Hematopoietic multipotent progenitor cell treated with erythropoietin and hydrocortisone succinate and interleukin-3 and kit ligand, for 15 days (in vitro differentiated cells): ENCODE measurements around the gene SLC6A6.
"Not testable (repeated sequence)": the region's sequence is repeated elsewhere in the genome, so short reads cannot be mapped to it uniquely, and the experiment has no call there.

Experiments
- DNase-seq: peaks from one replicate; pipeline ENCODE4 v3.0.0-alpha.2; 2015; ENCODE audit warnings: low spot score

The SLC6A6 gene

DNA sequence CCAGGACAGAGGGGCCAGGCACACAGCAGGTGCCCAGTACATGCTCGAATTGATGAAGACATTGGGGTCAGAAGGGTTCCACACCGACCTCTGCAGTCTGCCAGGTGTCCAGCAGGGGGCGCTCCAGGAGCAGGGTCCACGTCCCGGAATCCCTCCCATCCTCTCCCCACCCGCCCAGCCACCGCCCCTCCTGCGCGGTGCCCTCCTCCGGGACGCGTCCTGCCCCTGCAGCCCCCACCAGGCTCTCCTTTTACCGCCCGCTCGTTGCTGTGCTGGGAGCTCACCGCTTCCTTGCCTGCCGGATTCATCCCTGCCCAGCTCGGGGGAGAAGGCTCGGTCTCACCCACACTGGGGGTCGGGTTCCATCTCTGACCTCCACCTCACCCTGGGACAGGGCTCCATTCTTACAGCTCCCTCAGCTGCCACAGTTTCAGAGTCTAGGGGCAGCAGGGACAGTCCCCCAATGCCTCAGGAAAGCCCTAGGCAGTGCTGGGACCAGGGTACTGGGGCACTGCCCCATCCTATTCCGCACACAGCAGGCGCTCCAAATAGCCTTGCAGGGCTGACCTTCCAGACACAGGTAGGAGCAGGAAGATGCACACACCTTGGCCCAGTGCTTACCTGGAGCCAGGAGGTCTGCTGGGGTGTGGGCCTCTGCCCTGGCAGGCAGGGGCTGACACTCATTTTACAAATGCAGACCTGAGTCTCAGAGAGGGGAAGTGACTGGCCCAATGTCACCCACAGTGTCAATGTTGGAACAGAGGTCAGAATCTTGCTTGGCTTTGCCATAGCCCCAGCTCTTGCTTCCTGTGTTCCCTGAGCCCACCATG lies 106.8 kb downstream of the SLC6A6 start:
- peak; percentile 64 for DNase-seq

DNA sequence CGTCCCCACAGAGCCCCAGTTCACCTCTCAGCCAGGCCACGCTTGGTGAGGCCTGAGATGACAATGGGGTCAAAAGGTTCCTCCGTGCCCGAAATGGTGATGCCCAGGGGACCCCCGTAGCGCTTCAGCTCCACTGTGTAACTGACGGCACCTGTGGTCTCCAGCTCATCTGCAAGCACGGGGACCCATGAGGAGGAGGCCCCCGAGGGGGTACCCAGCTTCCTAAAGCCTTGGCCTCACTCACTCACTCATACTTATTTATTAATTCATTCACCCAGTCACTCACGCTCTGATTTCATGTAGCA lies 107.3 kb downstream of the SLC6A6 start:
- DNase-seq = no peak

DNA sequence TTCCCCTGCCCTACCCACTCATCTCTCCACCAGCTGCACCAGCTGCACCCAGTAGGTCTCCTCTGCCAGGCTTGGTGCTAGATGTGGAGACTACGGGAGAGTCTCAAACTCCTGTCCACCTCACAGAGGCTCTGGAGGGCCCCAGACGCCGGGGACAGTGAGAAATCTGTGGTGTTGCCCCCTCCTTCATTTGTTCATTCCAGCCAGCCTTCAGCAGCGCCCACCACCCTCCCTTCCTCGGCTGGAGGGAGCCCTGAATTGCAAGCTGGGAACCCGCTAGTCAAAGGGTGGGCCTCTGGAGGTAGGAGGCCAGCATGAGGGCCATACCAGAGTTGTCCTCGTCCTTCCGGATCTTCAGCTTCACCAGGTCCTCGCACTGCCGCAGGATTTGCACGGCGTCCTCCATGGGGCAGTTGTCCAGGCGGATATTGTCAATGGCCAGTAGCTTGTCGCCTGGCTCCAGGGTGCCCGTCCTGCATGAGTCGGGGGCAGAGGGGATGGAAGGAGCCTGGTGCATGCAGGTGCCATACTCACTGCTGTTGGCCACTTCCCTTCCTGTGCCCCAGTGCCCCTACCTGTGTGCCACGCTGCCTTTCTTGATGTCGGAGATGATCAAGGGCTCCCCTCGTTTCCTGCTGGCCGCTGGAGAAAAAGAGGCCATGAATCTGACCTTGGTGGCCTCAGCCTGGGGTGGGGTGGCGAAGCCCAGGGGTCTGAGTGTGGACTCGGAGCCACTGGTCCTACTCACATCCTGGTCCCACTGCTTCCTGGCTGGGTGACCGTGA lies 108.6 kb downstream of the SLC6A6 start:
- no peak for DNase-seq

DNA sequence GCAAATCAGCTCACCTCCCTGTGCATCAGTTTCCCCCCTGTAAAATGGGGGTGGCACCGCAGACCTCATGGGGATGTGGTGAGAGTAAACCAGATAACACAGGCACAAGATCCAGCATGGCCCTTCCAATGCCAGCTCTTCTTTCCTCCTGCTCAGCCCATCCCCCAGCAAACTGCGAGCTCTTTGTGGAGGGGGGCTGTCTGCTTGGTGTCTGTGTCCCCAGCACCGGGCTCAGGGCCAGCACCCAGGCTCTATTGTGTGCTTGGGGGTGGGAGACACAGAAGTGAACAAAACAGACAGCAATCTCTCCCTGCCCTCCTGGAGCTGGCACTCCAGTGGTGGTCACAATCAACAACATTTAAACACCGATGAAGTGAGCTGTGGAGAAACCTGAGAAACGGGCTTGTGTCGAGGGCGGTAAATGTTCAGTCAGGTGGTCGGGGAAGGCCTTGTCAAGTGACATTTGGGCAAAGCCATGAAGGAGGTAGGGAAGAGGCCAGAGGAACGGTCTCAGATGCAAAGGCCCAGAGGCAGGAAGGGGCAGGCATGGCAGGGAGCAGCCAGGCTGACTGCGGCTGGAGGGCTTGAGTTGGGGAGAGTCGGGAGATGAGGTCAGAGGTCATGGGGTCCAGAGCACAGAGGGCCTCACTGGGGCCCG lies 109.3 kb downstream of the SLC6A6 start:
- DNase-seq = no peak

DNA sequence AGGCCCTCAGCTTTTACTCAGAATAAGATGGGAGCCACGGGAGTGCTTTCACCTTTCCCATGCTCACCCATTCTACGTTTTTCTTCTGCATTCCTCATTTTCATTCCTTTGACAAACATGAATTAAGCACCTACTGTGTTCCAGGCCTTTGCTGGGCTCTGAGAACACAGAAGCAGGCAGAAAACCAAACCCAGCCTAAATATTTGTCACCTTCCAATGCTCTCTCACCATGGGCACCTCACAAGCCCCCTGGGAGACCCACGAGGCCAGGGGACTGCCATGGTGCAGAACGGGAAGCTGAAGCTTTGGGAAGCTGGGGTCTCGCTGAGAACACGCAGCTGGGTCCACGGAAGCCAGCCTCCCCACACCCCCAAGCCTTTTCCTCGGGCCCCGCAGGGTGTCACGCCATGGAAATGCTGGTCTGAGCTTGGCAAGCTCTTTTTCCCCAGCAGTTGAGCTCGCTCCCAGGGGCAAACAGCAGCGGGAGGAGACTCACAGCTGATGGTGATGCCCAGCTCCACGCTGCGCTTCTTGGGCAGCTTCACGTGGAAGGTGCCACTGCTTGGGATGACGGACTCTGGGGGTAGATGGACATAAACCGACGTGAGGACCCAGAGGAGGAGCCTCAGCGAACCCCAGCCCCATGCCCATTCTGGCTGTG lies 110.0 kb downstream of the SLC6A6 start:
- DNase-seq = no peak

DNA sequence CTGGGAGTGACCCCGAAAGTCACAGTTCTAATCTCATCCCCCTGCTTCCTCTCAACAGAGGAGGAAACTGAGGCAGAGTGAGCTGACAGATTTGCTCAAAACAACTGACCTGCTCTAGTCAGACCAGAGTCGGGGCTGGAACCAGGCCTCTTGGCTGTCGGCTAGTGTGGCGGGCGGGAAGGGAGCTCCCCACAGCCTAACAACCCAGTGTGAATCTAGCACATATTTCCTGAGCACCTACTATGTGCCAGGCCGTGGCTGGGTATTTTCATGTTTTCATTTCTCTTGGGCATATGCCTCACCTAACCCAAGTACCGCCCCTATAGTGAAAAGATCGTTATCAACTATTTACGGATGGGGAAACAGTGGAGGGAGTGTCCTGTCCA lies 110.5 kb downstream of the SLC6A6 start:
- no peak for DNase-seq

DNA sequence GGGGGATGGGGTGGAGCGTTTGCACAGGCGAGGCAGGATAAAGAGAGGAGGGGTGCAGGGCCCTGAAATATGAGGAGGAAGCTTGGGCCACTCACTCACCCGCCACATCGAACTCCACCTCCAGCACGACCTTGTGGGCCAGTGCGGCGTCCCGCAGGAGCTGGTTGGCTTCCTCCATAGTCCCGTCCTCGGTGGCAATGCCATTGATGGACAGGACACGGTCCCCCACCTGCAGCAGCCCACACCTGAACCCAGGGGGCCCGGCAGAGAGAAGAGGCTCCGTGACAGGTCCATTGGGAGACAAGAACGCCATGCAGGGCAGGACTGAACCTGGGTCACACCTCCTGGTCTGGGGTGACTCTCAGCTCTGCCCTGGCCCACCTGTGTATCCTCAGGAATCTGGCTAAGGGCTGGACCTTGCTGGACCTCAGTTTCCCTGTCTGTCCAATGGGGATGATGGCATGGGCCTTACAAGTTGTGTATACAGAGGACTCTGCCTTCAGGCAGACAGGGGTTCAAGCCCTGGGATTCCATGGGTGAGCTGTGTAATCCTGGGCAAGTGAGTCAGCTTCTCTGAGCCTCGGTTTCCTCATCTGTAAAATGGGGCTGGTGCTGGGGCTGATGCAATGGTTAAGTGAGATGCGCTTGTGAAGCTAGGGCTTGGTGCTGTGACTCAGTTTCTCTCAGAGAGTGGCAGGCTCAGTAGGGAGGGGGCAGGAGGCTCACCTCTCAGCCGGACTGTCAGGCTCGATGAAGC lies 111.3 kb downstream of the SLC6A6 start:
- no peak for DNase-seq

DNA sequence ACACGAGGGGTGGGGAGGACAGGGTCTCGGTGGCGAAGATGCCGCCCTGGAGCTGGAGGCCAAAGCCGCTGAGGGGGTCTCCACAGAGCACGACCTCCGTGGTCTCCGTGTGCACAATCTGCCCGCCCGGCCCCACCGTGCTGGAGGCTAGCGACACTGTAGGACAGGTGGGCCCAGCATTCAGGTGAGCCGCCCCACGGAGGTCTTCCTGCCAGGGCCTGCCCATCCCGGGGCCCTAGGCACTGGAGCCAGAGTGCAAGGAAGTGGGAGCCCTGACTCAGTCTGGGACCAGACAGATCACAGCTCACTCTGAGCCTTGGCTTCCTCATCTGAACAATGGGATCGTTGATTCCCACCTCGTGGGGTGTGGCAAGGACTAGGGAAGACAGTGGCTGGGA lies 111.9 kb downstream of the SLC6A6 start:
- DNase-seq = no peak

DNA sequence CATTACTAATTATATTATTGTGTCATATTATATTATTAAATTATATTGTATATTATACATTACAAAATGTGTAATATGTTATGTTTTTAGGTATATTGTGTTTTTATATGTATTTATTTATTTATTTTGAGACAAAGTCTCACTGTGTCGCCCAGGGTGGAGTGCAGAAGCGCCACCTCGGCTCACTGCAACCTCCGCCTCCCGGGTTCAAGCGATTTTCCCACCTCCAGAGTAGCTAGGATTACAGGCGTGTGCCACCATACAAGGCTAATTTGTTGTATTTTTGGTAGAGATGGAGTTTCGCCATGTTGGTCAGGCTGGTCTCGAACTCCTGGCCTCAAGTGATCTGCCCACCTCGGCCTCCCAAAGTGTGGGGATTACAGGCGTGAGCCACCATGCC lies 113.1 kb downstream of the SLC6A6 start:
- DNase-seq = not testable (repeated sequence)

DNA sequence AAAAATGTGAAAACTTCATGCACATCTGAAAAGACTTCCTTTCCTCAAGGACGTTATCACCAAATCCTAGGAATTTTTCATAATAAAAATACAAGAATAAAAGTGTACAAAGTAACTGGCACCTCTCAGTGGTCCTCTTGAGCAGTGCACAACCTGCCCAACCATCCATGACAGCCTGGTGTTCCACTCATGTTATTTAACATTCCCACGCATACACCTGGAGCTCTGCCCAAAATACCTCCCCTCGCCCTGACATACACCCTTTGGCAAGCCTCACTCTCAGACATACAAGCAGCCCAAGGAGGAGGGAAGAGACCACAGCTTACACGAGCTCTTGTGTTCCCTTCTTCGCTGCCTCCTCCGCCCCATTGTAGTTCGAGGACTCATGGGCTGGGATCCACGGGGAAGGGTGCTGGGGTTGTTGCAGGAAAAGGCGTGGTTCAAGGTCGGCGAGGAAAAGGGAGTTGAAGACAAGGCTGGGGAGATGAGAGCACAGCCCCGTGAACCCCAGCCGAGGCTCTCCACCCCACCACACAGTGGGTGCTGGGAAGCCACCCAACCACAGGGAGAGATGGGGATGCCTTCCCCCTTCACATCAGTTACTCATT lies 114.4 kb downstream of the SLC6A6 start:
- DNase-seq = no peak

DNA sequence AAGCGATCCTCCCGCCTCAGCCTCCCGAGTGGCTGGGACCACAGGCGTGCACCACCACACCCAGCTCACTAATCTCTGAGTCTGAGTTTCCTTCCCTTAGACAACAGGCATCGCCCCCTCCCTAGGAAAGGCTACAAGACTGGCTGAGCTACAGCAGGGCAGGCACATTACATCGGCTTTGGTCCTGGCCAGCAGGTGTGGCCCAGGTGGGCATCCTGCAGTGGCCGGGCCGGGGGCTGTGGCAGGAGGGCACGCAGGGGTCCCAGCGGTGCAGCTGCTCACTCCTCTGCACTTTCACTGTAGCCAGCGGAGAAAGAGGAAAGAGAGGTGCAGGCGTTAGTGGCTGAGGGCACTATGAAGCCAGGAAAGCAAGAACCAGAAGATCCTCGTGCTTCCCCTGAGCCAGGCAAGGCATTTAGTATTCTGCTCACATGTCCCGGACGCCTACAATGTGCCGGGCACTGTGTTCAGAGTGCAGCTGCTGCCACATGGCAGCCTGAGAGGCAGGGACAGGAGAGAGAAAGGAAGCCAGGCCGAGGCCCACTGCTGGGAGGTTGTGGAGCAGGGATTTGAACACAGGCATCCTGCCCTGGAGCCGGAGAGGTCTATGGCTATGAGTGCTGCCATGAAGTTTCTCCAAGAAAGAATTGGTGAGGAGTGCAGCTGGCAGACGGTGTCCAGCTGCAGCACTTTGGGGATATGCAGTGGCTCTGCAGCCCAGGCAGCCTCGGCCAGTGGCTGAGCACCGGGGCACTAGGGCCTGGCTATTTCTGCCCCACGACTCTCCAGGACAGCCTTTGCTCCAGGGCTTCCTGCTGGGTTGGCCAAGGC lies 115.4 kb downstream of the SLC6A6 start:
- no peak for DNase-seq

DNA sequence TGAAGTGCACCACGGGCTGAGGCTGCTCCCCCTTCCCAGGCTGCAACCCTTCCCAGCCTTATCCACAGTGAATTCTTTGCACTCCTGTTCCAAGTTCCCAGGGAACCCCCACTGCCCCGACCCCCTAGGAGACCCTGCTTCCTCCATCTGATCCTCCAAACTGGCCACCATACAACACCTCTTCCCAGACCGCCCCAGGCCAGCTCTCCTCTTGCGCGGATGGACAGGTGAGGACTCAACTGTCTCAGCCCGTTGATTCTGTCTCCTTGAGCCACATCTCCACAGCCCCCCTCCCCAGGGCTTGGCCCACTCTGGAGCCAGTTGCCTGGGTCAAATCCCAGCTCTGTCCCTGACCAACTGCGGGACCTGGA lies 116.0 kb downstream of the SLC6A6 start:
- no peak for DNase-seq

DNA sequence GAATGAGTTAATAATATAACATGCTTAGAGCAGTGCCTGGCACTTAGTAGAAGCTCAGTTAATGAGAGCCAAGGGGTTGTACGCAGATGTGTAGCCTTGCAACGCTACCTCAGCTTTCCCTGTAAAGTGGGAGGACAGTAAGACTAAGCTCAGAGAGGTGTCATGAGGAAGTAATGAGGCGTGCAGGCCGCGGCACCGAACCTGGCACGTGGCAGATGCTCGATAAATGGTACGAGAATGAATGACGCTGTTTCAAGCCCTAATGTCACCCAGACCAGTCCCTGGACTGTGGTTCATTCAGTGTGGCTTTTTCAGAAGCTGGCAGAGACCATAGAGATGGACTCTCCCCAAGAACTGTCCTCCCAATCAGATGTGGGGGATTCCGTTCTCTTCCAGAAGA lies 116.5 kb downstream of the SLC6A6 start:
- DNase-seq = no peak

DNA sequence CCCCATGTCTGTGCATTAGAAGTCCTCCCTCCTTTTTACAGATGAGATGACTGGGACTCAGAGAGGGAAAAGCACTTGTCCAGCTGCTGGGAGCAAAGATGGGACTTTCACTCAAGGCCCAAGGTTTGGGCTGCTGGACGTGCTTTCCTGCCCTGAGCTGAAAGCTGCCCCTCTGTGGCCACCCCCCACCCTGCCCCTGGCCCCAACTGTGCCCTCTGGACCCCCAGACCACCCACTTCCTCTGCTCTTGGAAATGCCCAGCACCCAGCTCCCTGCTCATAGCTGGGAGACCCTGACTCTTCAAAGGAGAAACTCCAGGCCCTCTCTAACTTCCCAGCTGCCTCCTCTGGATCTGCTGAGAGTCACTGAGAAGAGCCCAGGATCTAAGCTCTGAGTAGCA lies 117.0 kb downstream of the SLC6A6 start:
- DNase-seq = no peak

DNA sequence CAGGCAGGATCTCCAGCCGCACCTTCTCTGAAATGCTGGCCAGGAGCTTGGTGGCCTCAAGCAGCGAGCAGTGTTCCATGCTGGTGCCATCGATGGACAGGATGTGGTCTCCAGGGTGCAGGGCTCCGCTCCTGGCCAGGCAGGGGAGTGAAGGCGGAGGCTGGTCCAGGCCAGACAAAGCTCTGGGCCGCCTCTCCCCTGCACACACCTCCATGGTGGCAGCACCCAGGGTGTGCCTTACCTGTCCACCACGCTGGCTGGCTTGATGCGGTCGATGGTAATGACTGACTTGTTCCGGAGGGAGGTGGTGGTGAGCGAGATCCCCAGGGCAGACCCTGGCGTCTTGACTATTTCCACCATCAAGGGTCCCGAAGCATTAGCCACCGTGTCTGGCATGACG lies 117.7 kb downstream of the SLC6A6 start:
- DNase-seq = no peak

DNA sequence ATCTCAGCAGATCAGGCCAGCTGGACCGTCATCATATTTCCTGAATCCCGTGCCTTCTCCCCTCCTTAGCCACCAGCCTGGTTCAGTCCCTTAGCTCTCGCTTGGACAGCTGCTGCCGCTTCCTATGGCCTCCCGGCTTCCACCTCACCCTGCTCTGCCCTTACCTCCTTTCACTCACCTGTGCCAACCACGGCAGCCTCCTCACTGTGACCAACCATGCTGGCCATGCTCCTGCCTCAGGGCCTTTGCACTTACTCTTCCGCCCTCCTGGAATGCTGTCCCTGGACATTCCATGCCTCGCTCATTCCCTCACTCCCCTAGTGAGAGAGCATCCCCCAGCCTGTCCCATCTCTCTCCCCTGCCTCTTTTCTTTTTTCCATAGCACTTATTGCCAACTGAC lies 118.6 kb downstream of the SLC6A6 start:
- DNase-seq = no peak

DNA sequence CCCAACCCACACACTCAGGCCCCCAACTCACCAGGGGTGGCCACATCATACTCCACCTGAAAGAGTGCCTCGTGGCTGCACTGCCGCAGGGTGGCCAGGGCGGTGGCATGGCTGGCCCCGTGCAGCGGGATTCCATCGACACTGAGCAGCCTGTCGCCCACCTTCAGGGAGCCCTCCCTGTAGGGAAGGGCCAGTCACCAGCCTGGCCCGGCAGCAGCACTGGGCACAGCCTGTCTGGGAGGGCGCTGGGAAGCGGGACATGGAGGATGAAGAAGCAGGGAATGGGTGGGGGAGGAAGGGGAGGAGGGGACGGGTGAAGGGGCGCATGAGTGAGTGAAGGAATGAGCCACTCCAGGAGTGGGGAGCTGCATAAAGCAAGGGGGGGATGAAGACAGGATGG lies 119.2 kb downstream of the SLC6A6 start:
- DNase-seq = no peak

DNA sequence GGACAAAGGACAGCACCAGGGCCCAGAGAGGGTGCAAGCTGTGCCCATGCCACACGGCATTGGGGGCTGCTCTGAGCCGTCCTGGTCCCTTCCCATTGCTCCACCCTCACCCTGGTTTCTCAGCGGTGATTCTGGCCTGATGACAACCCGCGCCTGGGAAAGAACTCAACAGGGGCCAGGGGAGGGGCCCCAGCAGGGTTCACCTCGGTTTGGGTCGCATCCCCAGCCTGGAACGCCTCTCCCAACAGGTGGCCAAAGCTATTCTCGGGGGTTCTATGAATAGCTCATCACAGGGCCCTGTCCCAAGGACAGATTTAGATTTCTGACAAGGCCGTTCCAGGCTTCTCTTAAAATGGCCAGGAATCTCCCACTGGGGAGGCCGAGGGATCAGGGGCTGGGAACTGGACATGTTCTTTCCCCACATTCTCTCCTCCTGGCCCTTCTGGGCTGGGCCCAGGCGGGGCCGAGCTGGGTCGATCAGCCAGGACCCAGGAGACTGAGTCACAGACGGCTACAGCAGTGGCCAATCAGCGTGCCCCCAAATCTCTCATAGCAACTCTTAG lies 119.8 kb downstream of the SLC6A6 start:
- DNase-seq = no peak

DNA sequence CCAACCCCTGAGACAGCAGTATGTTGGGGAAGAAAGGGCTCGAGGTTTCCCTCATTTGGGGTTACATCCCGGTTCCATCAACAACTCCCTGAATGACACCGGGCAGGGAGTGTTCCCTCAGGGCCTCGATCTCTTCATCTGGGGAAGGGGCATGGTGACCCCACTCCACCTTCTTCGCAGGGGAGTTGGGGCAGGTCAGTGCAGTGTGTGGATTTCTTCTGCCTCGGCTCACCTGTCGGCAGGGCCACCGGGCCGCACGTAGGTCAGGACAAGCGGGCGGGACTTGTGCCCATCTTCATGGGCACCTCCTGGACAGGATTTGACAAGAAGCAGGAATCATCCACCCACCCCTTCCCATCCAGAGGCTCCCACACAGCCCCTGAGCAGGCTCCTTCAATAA lies 120.4 kb downstream of the SLC6A6 start:
- no peak for DNase-seq

DNA sequence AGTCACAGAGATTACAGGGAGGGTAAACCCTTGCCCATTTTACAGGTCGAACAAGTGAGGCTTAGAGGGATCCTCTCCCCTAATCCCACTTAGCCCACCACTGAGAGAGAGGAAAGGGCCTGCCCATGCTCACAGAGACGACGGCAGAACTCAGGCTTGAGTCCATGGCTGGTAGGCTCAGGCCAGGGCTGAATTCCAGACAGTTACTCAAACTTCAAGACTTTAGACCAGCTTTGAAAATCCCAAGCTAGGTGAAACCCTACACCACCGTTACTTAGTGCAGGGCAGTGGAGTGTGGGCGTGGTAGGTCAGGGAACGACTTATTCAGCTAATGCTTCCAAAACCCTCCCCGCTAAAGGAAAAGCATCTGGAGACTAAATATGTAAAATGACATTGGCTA lies 121.4 kb downstream of the SLC6A6 start:
- DNase-seq = no peak
